DND-41 (cell line): ENCODE results near the gene ZDHHC13.

Experiments
- EZH2 ChIP-seq: IDR thresholded peaks from 3 replicates; pipeline ENCODE4 v1.6.1; 2012; ENCODE audit warnings: borderline replicate concordance, low read depth, mild to moderate bottlenecking, moderate library complexity, low read length, inconsistent platforms; ENCODE audit not compliant: severe bottlenecking
- TF ChIP-seq, protein P1 (sequence below): IDR thresholded peaks from 2 replicates; pipeline ENCODE4 v1.5.1; 2012; ENCODE audit warnings: borderline replicate concordance, low read length, moderate library complexity, mild to moderate bottlenecking; ENCODE audit not compliant: poor library complexity, severe bottlenecking; ENCODE audit errors: extremely low read depth

DNA sequence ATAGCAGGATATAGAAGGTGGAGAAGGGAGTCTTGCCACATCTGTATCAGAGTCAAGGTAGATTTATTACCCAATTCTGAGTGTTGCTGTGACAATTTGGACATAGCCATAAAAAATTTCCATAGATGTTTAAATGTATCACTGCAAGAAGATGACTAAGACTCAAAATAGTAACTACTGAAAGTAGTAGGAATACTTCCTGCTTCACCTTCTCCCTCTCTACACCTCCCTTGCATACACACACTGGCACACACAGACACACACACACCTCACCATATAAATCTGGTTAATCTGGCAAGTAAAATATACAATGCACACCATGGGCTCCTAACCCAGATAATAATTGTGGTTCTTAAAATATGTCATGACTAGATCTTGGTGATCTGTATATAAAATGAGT lies 5.2 kb upstream of the ZDHHC13 start:
- TF ChIP-seq, protein P1, sequence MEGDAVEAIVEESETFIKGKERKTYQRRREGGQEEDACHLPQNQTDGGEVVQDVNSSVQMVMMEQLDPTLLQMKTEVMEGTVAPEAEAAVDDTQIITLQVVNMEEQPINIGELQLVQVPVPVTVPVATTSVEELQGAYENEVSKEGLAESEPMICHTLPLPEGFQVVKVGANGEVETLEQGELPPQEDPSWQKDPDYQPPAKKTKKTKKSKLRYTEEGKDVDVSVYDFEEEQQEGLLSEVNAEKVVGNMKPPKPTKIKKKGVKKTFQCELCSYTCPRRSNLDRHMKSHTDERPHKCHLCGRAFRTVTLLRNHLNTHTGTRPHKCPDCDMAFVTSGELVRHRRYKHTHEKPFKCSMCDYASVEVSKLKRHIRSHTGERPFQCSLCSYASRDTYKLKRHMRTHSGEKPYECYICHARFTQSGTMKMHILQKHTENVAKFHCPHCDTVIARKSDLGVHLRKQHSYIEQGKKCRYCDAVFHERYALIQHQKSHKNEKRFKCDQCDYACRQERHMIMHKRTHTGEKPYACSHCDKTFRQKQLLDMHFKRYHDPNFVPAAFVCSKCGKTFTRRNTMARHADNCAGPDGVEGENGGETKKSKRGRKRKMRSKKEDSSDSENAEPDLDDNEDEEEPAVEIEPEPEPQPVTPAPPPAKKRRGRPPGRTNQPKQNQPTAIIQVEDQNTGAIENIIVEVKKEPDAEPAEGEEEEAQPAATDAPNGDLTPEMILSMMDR = no peak
- TF ChIP-seq EZH2 = no peak
